Astrocyte (in vitro differentiated cells and primary cell): ENCODE results near the gene IZUMO1R. TPM values are rescaled to one million over a fixed set of nuclear protein-coding genes. Genes with fewer than 3 reads are reported as not detected.
"Not testable (repeated sequence)": the region's sequence is repeated elsewhere in the genome, so short reads cannot be mapped to it uniquely, and the experiment has no call there.

Source experiments
- DNase-seq: peaks from one replicate; pipeline ENCODE4 v3.0.0-alpha.2; 2010; ENCODE audit warnings: low read depth
- FAIRE-seq: peaks from 2 replicates; lab custom pipeline; 2011; peaks lifted over from hg19 to GRCh38; lab: Jason Lieb, UNC
- H2AFZ ChIP-seq: 2 replicates; pipeline ENCODE4 v1.6.0; 2012; ENCODE audit warnings: low read depth, low read length, inconsistent platforms
- H3K27ac ChIP-seq: 2 replicates; pipeline ENCODE4 v1.5.1; 2011; ENCODE audit warnings: low read depth, low read length, inconsistent platforms
- H3K27me3 ChIP-seq: 2 replicates; pipeline ENCODE4 v1.6.0; 2011; ENCODE audit warnings: low read length, inconsistent platforms; ENCODE audit not compliant: insufficient read depth
- H3K36me3 ChIP-seq: 2 replicates; pipeline ENCODE4 v1.5.1; 2011; ENCODE audit warnings: low read length, inconsistent platforms; ENCODE audit not compliant: insufficient read depth
- H3K4me1 ChIP-seq: 2 replicates; pipeline ENCODE4 v1.5.1; 2011; ENCODE audit warnings: low read length, inconsistent platforms; ENCODE audit not compliant: insufficient read depth
- H3K4me2 ChIP-seq: 2 replicates; pipeline ENCODE4 v1.6.0; 2012; ENCODE audit warnings: low read length, inconsistent platforms
- H3K4me3 ChIP-seq: 2 replicates; pipeline ENCODE4 v1.5.1; 2011; ENCODE audit warnings: low read depth, mild to moderate bottlenecking, low read length, inconsistent platforms; ENCODE audit not compliant: insufficient read depth
- H3K79me2 ChIP-seq: 2 replicates; pipeline ENCODE4 v1.6.0; 2012; ENCODE audit warnings: mild to moderate bottlenecking, low read length, inconsistent platforms; ENCODE audit not compliant: insufficient read depth
- H3K9ac ChIP-seq: 2 replicates; pipeline ENCODE4 v1.6.0; 2012; ENCODE audit warnings: mild to moderate bottlenecking, low read length, inconsistent platforms
- H3K9me3 ChIP-seq: 2 replicates; pipeline ENCODE4 v1.5.1; 2012; ENCODE audit warnings: low read depth, mild to moderate bottlenecking, low read length, inconsistent platforms; ENCODE audit not compliant: insufficient read depth
- H4K20me1 ChIP-seq: 2 replicates; pipeline ENCODE4 v1.6.0; 2012; ENCODE audit warnings: low read length, inconsistent platforms; ENCODE audit not compliant: insufficient read depth
- H3K27ac Mint-ChIP-seq: one replicate; pipeline ENCODE4 v1.8.0; 2021; ENCODE audit warnings: mild to moderate bottlenecking, mixed read lengths; ENCODE audit not compliant: unreplicated experiment
- H3K27me3 Mint-ChIP-seq: one replicate; pipeline ENCODE4 v1.8.0; 2021; ENCODE audit warnings: low read depth, mixed read lengths; ENCODE audit not compliant: unreplicated experiment
- H3K36me3 Mint-ChIP-seq: one replicate; pipeline ENCODE4 v1.8.0; 2021; ENCODE audit warnings: low read depth, mixed read lengths; ENCODE audit not compliant: unreplicated experiment
- H3K4me1 Mint-ChIP-seq: one replicate; pipeline ENCODE4 v1.8.0; 2021; ENCODE audit warnings: low read depth, mixed read lengths; ENCODE audit not compliant: unreplicated experiment
- H3K4me3 Mint-ChIP-seq: one replicate; pipeline ENCODE4 v1.8.0; 2021; ENCODE audit warnings: mild to moderate bottlenecking, moderate library complexity, mixed read lengths; ENCODE audit not compliant: unreplicated experiment
- H3K9me3 Mint-ChIP-seq: one replicate; pipeline ENCODE4 v1.8.0; 2021; ENCODE audit warnings: mild to moderate bottlenecking, mixed read lengths; ENCODE audit not compliant: unreplicated experiment
- CTCF ChIP-seq: IDR thresholded peaks from 2 replicates; pipeline ENCODE4 v1.5.1; 2011; ENCODE audit warnings: low read depth, mild to moderate bottlenecking, inconsistent platforms, low read length, moderate library complexity; ENCODE audit not compliant: insufficient read depth
- EZH2 ChIP-seq: IDR thresholded peaks from 2 replicates; pipeline ENCODE4 v1.6.1; 2012; ENCODE audit warnings: mild to moderate bottlenecking, low read length, inconsistent platforms; ENCODE audit not compliant: insufficient read depth
- total RNA-seq: library from RNA; stranded (reverse); gene quantifications from 2 replicates; pipeline ENCODE4 v1.2.1, GENCODE V29; 2021

IZUMO1R gene
- total RNA-seq, 1 donor from 2014 or later: not detected

GRCh38 chr11:94275961-94276360, 28.4 kb upstream of the IZUMO1R start:
- no peak for DNase-seq
- no peaks in the 10 kb centered on the region for H3K4me1 ChIP-seq
- Mint-ChIP-seq H3K27me3 (no peaks in the 10 kb centered on the region), H3K27ac (no peak overlapping the region), H3K36me3 (no peaks in the 10 kb centered on the region), H3K4me1 (no peaks in the 10 kb centered on the region), H3K9me3 (no peaks in the 10 kb centered on the region), H3K4me3 (no peak overlapping the region)
- FAIRE-seq: no peak
- H3K79me2 ChIP-seq: no peaks in the 10 kb centered on the region
- no peak overlapping the region for H3K9ac ChIP-seq
- no peaks in the 10 kb centered on the region for H3K27me3 ChIP-seq
- no peaks in the 10 kb centered on the region for H3K36me3 ChIP-seq
- no peak overlapping the region for H3K4me3 ChIP-seq
- H3K27ac ChIP-seq: no peak overlapping the region
- no peak overlapping the region for H3K4me2 ChIP-seq
- no peaks in the 10 kb centered on the region for H3K9me3 ChIP-seq
- H4K20me1 ChIP-seq: no peaks in the 10 kb centered on the region
- TF ChIP-seq EZH2 (no peak), CTCF (no peak)
- H2AFZ ChIP-seq: no peak overlapping the region

GRCh38 chr11:94276943-94277342, 27.4 kb upstream of the IZUMO1R start:
- Histone ChIP-seq H4K20me1 (no peaks in the 10 kb centered on the region), H3K79me2 (no peaks in the 10 kb centered on the region), H3K4me2 (no peak overlapping the region), H3K9ac (no peak overlapping the region), H3K4me3 (no peak overlapping the region), H2AFZ (no peak overlapping the region), H3K27me3 (no peaks in the 10 kb centered on the region), H3K27ac (no peak overlapping the region), H3K36me3 (no peaks in the 10 kb centered on the region), H3K4me1 (no peaks in the 10 kb centered on the region), H3K9me3 (no peaks in the 10 kb centered on the region)
- FAIRE-seq: no peak
- Mint-ChIP-seq H3K9me3 (no peaks in the 10 kb centered on the region), H3K27ac (no peak overlapping the region), H3K4me3 (no peak overlapping the region), H3K4me1 (no peaks in the 10 kb centered on the region), H3K36me3 (no peaks in the 10 kb centered on the region), H3K27me3 (no peaks in the 10 kb centered on the region)
- TF ChIP-seq CTCF (no peak), EZH2 (no peak)
- no peak for DNase-seq

- H3K4me1 Mint-ChIP-seq, H3K27me3 Mint-ChIP-seq, H3K4me3 Mint-ChIP-seq: not testable (repeated sequence)
These were observed 26.2 kb upstream of the IZUMO1R start for GRCh38 chr11:94278207-94278606.

More at GRCh38 chr11:94278207-94278606, 26.2 kb upstream of the IZUMO1R start:
- not testable (repeated sequence) for H3K9ac ChIP-seq, H2AFZ ChIP-seq, H3K4me3 ChIP-seq, H3K36me3 Mint-ChIP-seq, FAIRE-seq, H3K9me3 Mint-ChIP-seq, H3K4me2 ChIP-seq, H3K27ac Mint-ChIP-seq, DNase-seq, H3K27me3 ChIP-seq, H3K79me2 ChIP-seq, H4K20me1 ChIP-seq, H3K36me3 ChIP-seq, H3K4me1 ChIP-seq, H3K27ac ChIP-seq, H3K9me3 ChIP-seq
